OCI-LY7 (cell line): ENCODE measurements around the gene NDOR1. TPM values are rescaled to one million over a fixed set of nuclear protein-coding genes. Genes with fewer than 3 reads are reported as not detected.

Experiments used
- BruUV-seq: library from RNA; stranded (reverse); fragments of 400-500 nt; replicated peaks from 2 replicates; lab custom pipeline; 2021; lab: Mats Ljungman, UMichigan
- CTCF ChIA-PET: fragments of 300-600 bp; sonication (Branson Sonifier 250); formaldehyde crosslinking; loops from one replicate; lab custom pipeline; 2022; ENCODE audit warnings: antibody characterized with exemption; ENCODE audit not compliant: unreplicated experiment; lab: Charles Lee
- POLR2A ChIA-PET: fragments of 300-600 bp; sonication (Branson Sonifier 250); formaldehyde crosslinking; loops from one replicate; lab custom pipeline; 2022; ENCODE audit warnings: antibody characterized with exemption; lab: Charles Lee
- DNase-seq: peaks from one replicate; pipeline ENCODE4 v3.0.0-alpha.2; 2015; ENCODE audit warnings: low spot score
- H2AFZ ChIP-seq: fragments of 200-600 bp; sonication (generic), shearing (Covaris generic); 2 replicates; pipeline ENCODE4 v1.6.1; 2014; ENCODE audit warnings: mild to moderate bottlenecking, antibody characterized with exemption, low read length, moderate library complexity
- H3K27ac ChIP-seq: fragments of 200-600 bp; sonication (generic); 2 replicates; pipeline ENCODE4 v1.5.1; 2014; ENCODE audit warnings: mixed run types, low read depth, mild to moderate bottlenecking, moderate library complexity, low read length, inconsistent platforms; ENCODE audit not compliant: poor library complexity, severe bottlenecking
- H3K36me3 ChIP-seq: fragments of 200-600 bp; sonication (generic); 2 replicates; pipeline ENCODE4 v1.6.1; 2014; ENCODE audit warnings: mild to moderate bottlenecking, antibody characterized with exemption, low read length, moderate library complexity, mixed read lengths; ENCODE audit not compliant: insufficient read depth
- H3K4me1 ChIP-seq: fragments of 200-600 bp; sonication (generic); 2 replicates; pipeline ENCODE4 v1.5.1; 2014; ENCODE audit warnings: mild to moderate bottlenecking, low read length; ENCODE audit not compliant: insufficient read depth, poor library complexity, severe bottlenecking
- H3K4me2 ChIP-seq: fragments of 200-600 bp; sonication (generic); 2 replicates; pipeline ENCODE4 v1.6.1; 2014; ENCODE audit warnings: mild to moderate bottlenecking, low read length
- H3K4me3 ChIP-seq: fragments of 200-600 bp; sonication (generic); 2 replicates; pipeline ENCODE4 v1.5.1; 2014; ENCODE audit warnings: mild to moderate bottlenecking, low read depth, low read length; ENCODE audit not compliant: poor library complexity, severe bottlenecking
- H3K79me2 ChIP-seq: fragments of 200-600 bp; sonication (generic); 2 replicates; pipeline ENCODE4 v1.6.1; 2016; ENCODE audit warnings: low read depth, mild to moderate bottlenecking, low read length, moderate library complexity, mixed read lengths; ENCODE audit not compliant: insufficient read depth
- H3K9me2 ChIP-seq: fragments of 200-600 bp; sonication (generic); 2 replicates; pipeline ENCODE4 v1.6.1; 2016; ENCODE audit warnings: mild to moderate bottlenecking, low read length, mixed read lengths; ENCODE audit not compliant: insufficient read depth
- H3K9me3 ChIP-seq: fragments of 200-600 bp; sonication (generic); 2 replicates; pipeline ENCODE4 v1.6.1; 2014; ENCODE audit warnings: mild to moderate bottlenecking, mixed run types, low read length, mixed read lengths
- H4K20me1 ChIP-seq: fragments of 200-600 bp; sonication (generic); 2 replicates; pipeline ENCODE4 v1.6.1; 2014; ENCODE audit warnings: mild to moderate bottlenecking, antibody characterized with exemption, low read length, moderate library complexity, mixed read lengths; ENCODE audit not compliant: insufficient read depth
- CTCF ChIP-seq: fragments of 200-600 bp; sonication (generic); conservative IDR thresholded peaks from 2 replicates; pipeline ENCODE4 v1.5.1; 2014; ENCODE audit warnings: mild to moderate bottlenecking, antibody characterized with exemption, low read length, moderate library complexity, mixed read lengths
- EZH2phosphoT487 ChIP-seq: fragments of 200-600 bp; sonication (generic); IDR thresholded peaks from 2 replicates; pipeline ENCODE4 v1.6.1; 2018; ENCODE audit warnings: low read depth, borderline replicate concordance, mild to moderate bottlenecking, mixed run types, antibody characterized with exemption, low read length, moderate library complexity, mixed read lengths
- intact Hi-C: fragments of 100-400 bp; cut with micrococcal nuclease; formaldehyde crosslinking; loops from one replicate; pipeline ENCODE4 v1.10.0; 2022; ENCODE audit not compliant: unreplicated experiment
- total RNA-seq, 2 experiments: library from RNA; depleted of rRNA in 1 of 2; stranded (reverse); fragments of >200 nt in 1 of 2; shearing (Covaris generic) in 1 of 2; gene quantifications; 2 replicates each; pipeline ENCODE4 v1.2.3, GENCODE V29; 2014 to 2022

The NDOR1 gene
- total RNA-seq, 2 experiments from 2014 or later, result 30.4 to 61.9 TPM

- peaks cover 4% of the 10 kb centered on the region for H3K4me1 ChIP-seq
- no peak overlapping the region for H2AFZ ChIP-seq
- peaks cover 8% of the 10 kb centered on the region for H3K36me3 ChIP-seq
- no peak overlapping the region for H3K4me3 ChIP-seq
- no TSS peak for BruUV-seq
- H3K4me2 ChIP-seq, result no peak overlapping the region
- CTCF ChIA-PET, result no interaction called here
- POLR2A ChIA-PET, result no interaction called here
- no peak overlapping the region for H3K27ac ChIP-seq
- no peaks in the 10 kb centered on the region for H3K9me2 ChIP-seq
- DNase-seq, result no peak
- no peaks in the 10 kb centered on the region for H3K9me3 ChIP-seq
- TF ChIP-seq EZH2phosphoT487 (no peak), CTCF (no peak)
- H4K20me1 ChIP-seq, result no peaks in the 10 kb centered on the region; the same call in 1 of the 2 replicates
- H3K79me2 ChIP-seq, result no peaks in the 10 kb centered on the region
- intact Hi-C loops, result no loop called here
These were observed 32.4 kb upstream of the NDOR1 start for GRCh38 chr9:137172901-137173795.

- no TSS peak for BruUV-seq
- TF ChIP-seq EZH2phosphoT487, result no peak
- TF ChIP-seq CTCF, result no peak
- DNase-seq, result no peak
- Histone ChIP-seq H3K36me3 (peaks cover 14% of the 10 kb centered on the region), H3K79me2 (no peaks in the 10 kb centered on the region), H3K9me2 (no peaks in the 10 kb centered on the region), H2AFZ (no peak overlapping the region), H3K4me1 (no peaks in the 10 kb centered on the region), H4K20me1 (no peaks in the 10 kb centered on the region; the same call in 1 of the 2 replicates), H3K4me3 (no peak overlapping the region), H3K9me3 (no peaks in the 10 kb centered on the region), H3K4me2 (no peak overlapping the region), H3K27ac (no peak overlapping the region)
- POLR2A ChIA-PET, result no interaction called here
- CTCF ChIA-PET, result no interaction called here
- intact Hi-C loops, result loop anchor here (2.0 kb wide), 1 partner anchor 55 kb away; no protein-coding TSS in a partner anchor
These were observed 31.5 kb upstream of the NDOR1 start for GRCh38 chr9:137173796-137174664.
